Fibroblast of skin of right biceps (primary cell): ENCODE data around the gene TLCD5.

ENCODE experiments used
- DNase-seq: peaks from one replicate; pipeline ENCODE4 v3.0.0-alpha.2; 2013

Gene TLCD5

GRCh38 chr11:120310870-120311269, 14.2 kb upstream of the TLCD5 start:
- DNase-seq, result no peak

GRCh38 chr11:120314861-120315260, 10.2 kb upstream of the TLCD5 start:
- DNase-seq, result no peak

DNA sequence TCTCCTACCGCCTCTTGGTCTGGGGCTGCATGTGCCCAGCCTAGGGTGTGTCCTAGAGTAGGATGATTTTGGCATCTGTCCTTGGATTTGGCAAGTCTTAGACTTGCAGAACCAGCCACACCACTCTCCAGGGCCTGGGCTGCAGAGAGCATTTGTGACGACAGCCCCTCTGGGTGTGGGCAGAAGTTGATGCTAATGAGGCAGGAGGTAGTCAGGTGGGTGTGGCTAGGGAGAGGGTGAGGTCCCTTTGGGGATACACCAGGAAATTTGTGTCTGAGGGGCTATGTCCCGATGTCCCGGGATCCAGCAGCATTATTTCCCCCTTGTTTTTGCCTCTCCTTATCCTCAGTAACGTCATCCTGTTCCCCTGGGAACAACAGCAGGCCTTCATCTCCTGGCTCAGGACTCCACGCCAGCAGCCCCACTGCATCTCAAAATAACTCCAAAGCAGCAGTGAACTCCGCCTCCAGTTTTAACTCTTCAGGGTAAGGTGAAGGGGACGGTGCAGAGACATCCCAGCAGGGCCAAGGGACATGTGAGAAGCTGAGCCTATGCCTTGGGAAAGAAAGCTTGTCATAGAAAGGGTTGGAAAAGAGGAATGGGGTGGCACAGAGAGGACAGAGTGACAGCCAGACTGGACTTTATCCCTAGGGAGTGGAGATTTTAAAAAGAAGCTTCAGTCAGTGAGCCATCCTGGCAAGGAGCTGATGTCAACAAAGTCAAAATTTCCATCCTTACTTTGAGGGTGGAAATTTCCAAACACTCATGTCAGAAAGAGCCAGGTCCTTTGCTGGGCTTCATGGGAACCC, 8.0 kb upstream of the TLCD5 start:
- peak; percentile 61 for DNase-seq

DNA sequence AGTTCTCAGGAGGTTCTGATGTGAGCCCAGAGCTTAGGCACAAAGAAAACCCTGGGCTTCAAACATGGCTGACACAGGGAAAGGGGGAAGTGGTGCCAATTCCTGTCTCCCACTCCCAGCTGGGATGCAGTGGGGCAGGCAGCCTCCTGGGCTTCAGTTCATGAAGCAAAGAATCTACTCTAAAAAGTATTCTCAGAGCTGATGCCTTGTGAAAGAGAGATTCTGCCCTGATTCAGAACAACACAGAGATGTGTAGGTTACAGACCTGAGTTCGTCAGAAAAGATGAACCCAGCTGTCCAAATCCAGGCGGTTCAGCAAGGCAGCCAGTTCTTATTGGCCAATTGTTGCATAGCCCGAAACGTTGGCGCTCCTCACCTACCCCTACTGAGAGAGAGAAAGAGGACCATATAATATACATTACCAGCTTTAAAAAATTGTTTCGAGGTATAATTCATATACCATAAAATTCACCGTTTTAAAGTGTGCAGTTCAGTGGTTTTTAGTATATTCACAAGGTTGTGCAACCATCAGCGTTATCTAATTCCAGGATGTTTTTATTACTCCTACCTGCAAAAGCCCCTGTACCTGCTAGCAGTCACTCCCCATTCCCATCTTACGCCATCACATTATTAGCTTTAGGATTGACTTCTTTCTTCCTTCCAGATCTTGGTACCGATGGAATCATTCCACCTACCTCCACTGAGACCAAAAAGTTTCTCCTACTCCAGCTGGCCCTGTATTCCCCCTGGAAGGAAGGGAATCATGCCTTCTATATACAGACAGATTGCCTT, 7.2 kb upstream of the TLCD5 start:
- DNase-seq, result no peak

DNA sequence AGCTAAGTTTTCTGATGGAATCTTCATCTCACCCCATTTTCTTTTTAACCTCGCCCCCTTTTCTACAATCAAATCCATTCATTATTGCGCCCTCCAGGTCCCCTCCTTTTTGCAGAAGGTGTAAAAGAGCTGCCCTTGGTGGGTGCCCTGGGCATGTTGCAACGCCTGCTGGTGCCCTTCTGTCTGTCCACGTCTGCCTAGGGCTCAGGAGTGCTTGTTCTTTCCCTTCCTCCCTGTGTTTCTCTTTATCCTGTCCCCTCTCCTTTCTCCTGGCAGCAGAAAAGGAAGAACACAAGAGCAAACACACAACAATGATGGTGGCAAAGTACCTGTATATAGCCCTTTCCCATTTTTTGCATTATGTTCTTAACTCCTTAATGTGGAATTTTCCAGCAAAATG, 6.2 kb upstream of the TLCD5 start:
- DNase-seq, result no peak

DNA sequence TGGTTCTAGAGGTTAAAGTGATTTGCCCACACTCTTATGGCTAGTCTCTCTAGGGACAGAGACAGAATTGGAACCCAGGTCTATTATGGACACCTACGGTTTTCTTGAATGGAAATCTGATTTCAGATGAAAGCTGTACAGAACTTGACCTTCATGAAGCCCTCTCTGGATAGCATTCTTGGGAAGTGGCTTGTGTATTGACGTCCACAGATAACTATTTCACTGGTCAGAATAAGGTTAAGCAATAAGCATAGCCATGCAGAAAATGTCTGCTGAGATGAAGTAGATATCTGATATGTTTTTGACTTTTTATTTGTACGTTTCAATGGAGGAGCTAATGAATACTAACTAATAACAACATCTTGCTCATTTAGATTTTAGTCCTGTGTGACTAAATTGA, 1.1 kb downstream of the TLCD5 start:
- DNase-seq, result peak; percentile 54

DNA sequence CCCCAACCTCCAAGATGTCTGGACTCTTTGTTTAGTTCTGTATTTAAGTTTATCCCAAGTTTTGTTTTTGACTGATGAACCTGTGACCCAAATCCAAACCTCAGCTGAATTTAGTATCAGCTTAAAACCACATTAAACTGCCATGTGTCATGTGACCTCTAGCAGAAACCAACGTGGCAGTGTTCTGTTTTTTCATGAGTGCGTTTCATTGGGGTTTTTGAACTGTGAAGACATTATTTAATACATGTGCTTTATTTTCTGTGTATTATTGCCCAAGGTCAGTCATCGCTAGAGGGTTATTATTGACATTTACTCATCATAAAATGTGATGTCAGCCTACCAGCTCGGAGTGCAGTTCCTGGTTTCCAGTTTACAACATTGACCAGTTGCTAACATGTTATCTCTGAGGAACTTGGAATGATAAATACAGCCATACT, 1.8 kb downstream of the TLCD5 start:
- DNase-seq, result no peak

DNA sequence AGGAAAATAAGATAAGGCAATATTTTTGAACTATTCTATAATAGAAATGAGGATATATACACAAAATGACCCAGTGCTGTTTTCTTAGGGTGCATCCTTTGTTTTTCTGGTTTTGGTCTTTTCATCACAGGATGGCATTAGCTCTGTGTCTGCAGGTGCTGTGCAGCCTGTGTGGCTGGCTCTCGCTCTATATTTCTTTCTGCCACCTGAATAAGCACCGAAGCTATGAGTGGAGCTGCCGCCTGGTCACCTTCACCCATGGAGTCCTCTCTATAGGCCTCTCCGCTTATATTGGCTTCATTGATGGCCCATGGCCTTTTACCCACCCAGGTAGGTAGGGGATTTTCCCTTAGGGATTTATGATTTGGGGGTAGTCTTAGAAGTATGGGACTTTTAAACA, 2.2 kb downstream of the TLCD5 start:
- DNase-seq, result no peak

- DNase-seq, result peak; percentile 36
Observed at GRCh38 chr11:120329556-120329955, 4.5 kb downstream of the TLCD5 start.

DNA sequence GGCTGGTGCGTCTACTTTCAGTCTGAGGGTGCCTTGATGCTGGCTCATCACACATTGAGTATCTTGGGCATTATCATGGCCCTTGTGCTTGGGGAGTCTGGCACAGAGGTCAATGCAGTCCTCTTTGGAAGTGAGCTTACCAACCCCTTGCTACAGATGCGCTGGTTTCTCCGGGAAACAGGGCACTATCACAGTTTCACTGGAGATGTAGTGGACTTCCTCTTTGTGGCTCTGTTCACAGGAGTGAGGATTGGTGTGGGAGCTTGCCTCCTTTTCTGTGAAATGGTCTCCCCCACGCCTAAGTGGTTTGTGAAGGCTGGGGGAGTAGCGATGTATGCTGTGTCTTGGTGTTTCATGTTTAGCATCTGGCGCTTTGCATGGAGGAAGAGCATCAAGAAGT, 4.9 kb downstream of the TLCD5 start:
- DNase-seq, result no peak

DNA sequence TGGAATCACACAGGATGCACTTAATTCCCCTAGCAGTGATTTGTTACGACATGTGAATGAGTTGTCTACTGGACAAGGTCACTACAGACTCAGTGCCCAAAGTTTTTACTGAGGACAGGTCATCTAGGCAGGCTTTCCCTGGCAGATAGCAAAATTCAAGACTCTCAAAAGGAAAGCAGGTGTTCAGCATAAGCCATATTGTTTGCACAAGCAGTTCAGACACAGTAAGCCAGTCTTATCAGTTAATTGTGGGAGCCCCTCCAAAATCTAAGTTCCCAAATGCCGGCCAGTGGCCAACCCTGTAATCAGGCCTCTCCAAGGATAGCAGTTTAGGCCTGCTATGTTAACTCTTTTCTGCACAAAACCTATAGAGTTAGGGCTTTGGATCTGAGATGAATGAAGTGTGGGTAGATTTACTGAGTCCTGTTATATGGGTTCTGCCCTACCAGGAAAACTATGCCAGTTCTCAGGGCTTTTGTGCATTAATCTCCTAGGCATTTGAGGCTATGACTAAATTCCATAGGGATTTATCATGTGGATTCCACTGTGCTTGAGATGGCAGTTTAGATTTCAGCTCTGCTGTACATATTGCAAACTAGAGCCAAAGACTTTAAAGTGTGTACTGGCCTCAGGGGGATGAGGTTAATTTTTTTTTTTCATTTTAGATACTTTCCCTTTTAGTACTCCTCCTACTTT, 6.3 kb downstream of the TLCD5 start:
- peak; percentile 94 for DNase-seq

DNA sequence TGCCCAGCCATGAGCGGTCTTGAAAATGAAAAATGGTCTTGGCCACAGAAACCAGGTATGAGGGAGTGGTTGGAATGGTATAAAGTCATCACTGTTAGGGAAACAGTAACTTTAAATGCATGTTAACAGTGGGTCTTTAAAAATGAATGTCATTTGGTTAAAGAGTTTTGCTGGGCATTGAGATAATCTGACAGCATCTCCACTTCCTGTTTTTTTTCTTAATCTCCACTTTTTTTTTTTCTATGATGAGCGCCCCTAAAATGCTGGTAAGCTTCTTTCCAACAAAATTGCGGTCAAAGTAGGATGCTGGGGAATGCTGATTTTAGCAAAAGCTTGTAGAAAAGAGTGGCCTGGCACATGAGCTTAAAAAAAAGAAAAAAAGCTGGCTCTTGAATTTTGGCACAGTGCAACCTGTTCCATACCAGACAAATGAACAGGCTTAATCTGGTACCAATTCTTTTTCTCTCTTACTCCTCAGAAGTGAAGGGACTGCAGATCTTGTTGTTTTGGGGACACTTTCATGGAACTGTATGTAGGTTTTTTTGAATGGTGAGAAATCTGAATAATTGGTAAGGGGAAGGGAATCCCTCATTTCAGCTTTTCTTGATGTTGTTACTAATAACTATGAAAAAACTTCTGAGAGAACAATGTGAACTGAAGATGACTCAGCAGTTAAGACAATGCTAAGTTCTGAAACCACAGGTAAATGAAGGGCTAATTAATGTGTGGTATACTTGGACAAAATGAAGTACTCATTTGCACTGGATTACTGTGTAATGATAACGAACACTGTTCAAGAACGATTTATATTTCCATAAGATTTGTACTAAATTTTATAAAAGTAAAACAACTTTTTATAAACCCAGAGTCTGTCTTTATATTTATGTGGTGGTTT, 8.0 kb downstream of the TLCD5 start:
- no peak for DNase-seq

DNA sequence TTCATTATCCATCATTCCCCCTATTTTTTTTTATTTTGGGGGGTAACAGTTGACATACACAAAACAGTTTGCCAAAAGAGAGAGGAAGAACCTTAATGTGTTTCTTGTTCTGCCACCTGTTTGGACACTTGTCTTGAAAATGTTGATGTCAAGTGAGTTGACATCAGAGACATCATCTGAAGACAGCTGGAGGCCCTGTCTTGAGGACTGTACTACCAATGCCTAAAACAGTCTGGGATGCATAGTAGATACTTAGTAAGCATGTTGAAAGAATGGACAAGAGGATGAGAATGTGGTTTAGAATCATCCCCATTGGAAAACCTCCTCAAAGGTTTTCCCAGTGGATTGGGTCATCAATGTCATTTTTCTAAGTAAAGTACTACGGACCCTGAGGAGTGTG, 8.7 kb downstream of the TLCD5 start:
- no peak for DNase-seq

DNA sequence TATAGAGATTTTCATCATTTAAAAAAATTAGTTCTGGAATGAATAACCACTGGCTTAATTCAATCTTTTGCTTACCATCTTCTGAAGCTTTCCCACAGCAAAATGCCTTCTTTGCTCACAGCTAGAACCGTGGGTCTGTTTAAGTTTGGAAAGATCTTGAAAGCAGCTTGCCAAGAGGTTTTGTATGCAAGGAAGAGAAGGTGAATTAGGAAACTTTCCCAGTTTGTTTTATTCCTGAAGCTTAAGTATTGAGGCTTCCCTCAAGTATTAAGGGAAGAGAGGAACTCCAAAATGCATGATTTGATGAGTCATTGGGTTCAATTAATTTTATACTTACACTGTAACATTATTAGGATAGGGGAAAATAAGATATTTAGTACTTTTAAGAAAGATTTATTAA, 9.2 kb downstream of the TLCD5 start:
- DNase-seq, result no peak

DNA sequence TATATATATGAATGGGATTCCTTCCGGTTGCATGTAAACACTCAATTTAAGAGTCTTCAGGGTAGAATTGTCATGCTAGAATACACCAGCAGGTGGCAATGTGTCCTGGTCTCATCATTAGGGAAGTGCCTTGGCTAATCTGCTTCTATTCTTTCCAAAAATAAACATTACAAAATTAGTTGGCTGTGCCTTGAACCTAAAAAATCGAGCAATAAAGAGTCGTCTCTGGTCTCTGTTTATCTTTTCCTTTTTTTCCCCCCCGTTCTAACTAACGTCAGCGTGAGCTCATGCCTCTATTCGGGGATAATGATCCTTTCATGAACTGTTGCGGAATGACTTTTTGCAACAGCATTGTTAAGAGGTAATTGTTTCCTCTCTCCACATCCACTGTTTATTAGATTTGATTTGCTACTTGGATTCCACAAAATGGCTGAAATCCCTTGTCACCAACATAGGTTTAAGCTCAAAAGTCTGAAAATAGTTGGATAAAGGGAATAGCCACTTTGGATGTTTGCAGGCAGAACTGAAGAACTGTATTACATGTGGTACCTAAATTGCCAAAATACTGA, 9.9 kb downstream of the TLCD5 start:
- DNase-seq, result peak; percentile 84

DNA sequence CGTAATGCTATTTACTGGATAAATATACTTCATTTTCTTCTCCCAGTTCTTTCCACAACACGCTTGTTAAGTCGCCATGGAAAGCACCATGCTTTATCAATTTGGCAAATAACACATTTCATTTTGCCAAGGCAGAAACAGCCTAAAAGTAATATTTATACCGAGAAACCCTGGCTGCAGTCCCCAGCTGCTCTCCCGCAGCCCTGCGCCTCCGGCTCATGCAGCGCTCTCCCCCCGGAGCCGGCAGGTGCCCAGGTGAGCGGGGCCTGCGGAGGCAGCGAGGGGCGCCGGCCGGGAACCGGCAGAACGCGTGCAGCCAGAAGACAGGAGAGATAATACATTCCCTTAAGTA, 10.4 kb downstream of the TLCD5 start:
- DNase-seq, result no peak

DNA sequence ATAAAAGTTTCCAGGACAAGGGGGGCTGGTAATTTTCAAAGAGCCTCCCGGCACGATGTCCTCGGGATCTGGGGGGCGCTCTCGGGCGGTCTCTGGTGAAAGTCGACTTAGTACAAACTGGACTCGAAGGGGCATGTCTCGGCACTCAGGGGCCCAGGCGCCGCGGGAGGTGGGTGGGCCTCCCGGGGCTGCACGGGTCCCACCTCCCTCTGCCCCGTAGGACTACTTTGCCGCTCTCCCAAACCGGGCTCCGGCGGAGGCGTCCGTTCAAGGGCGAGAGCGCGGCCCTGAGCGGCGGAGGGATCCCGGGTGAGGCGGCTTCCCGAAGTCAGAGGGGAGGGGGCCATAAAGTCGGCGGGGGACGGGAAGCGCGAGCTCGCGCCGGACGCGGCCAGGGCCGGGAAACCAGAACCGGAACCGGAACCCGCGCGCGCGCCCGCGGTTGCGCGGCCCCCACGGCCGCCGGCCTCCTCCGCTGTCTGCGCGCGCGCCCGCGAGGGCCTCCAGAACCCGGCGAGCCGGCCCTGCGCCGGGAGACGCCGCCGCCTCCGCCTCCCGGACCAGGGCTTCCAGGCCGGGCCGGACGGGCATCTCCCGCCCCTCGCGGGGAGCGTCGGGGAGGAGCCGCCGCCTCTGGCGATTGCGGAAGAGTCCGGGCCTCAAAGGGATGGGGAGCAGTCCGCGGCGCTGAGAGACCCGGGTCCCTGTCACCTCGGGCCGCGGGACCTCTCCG, 11.0 kb downstream of the TLCD5 start, which contains the start of gene ARHGEF12:
Gene ARHGEF12 (plus strand): TSS at position 506 of the 733 bp plus-strand sequence. CDS start 831 bp downstream, outside the sequence.
- DNase-seq, result peak; percentile 99

DNA sequence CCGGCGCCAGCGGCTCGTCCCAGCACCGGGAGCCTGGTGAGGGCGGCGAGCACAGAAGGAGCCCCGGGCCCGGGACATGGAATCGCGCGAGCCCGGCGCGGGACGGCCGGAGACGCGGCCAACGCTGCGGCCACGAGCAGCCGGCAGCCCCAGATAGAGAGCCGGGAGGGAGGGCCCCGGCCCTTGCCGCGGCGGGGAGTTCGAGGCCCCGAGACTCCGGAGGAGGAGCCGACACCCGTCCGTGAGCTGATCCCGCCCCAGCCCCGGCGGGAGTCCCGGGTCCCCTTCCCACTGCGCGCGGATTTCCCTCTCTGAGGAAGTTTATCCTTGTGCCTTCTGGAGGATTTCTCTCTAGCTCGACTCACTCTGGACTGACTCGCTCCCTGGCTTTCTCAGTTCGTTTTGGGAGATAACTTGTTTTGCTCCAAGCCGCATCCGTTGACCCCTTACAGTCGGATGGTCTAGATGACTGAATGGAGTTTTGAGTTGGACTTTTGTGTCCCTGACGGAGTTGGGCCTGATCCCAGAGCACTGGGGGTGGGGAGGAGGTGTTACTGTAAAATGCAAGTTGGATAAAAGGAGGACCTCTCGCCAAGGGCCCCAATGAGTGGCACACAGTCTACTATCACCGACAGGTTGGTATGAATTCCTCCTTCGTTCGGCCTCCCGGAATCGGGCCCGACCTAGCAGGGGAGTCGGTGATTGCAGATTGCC, 11.7 kb downstream of the TLCD5 start:
- DNase-seq, result peak; percentile 45

GRCh38 chr11:120337355-120338106, 12.4 kb downstream of the TLCD5 start:
- no peak for DNase-seq
